ENCODE measurements around the gene CAPN12. TPM values are rescaled to one million over a fixed set of nuclear protein-coding genes. Genes with fewer than 3 reads are reported as not detected.

Gene CAPN12
- total RNA-seq, 2 experiments from 2014 or later, result 1.2 to 2.6 TPM

DNA sequence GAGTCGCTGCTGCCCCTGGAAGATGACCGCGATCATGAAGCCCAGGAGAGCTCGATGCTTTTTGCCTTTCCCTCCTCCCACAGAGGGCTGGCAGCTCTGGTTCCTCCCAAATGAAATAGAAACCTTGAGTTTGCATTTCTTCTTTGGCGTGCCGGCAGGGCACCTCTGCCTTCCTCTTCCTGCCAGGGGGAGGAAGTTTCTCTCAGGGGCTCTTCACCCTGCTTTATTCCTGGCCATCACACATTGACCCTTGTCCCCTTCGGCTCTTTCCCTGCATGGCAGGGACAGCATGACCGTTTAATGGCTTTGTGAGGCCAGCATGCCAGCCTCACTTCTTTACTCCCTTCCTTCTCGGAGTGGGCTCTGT lies 49.0 kb downstream of the CAPN12 start:
- no peak for DNase-seq (ENCODE audit: low spot score)
- TF ChIP-seq, protein P1, sequence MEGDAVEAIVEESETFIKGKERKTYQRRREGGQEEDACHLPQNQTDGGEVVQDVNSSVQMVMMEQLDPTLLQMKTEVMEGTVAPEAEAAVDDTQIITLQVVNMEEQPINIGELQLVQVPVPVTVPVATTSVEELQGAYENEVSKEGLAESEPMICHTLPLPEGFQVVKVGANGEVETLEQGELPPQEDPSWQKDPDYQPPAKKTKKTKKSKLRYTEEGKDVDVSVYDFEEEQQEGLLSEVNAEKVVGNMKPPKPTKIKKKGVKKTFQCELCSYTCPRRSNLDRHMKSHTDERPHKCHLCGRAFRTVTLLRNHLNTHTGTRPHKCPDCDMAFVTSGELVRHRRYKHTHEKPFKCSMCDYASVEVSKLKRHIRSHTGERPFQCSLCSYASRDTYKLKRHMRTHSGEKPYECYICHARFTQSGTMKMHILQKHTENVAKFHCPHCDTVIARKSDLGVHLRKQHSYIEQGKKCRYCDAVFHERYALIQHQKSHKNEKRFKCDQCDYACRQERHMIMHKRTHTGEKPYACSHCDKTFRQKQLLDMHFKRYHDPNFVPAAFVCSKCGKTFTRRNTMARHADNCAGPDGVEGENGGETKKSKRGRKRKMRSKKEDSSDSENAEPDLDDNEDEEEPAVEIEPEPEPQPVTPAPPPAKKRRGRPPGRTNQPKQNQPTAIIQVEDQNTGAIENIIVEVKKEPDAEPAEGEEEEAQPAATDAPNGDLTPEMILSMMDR (conservative IDR thresholded peaks at IDR 0.05; ENCODE audit: low read length), result no peak
- no peak for TF ChIP-seq EZH2phosphoT487 (IDR thresholded peaks at IDR 0.05; ENCODE audit: borderline replicate concordance, low read depth, low read length)
- ChIA-PET POLR2A (no interaction called here), CTCF (ENCODE audit: unreplicated experiment) (no interaction called here)
- peaks cover 4% of the 10 kb centered on the region; the same call in 1 of the 2 replicates for H3K36me3 ChIP-seq (ENCODE audit: insufficient read depth, low read length)
- H3K4me2 ChIP-seq (ENCODE audit: low read length), result no peak overlapping the region
- H3K79me2 ChIP-seq (ENCODE audit: insufficient read depth, low read depth, low read length), result no peaks in the 10 kb centered on the region
- H3K4me3 ChIP-seq (ENCODE audit: low read depth, low read length, poor library complexity, severe bottlenecking), result no peak overlapping the region
- H2AFZ ChIP-seq (ENCODE audit: low read length), result no peak overlapping the region
- intact Hi-C loops (cut with micrococcal nuclease; ENCODE audit: unreplicated experiment), result no loop called here
- H4K20me1 ChIP-seq (ENCODE audit: insufficient read depth, low read length), result no peaks in the 10 kb centered on the region
- no peaks in the 10 kb centered on the region for H3K9me3 ChIP-seq (ENCODE audit: low read length)
- peaks cover 6% of the 10 kb centered on the region for H3K4me1 ChIP-seq (ENCODE audit: insufficient read depth, low read length, poor library complexity, severe bottlenecking)
- BruUV-seq (replicated peaks), result no TSS peak
- no peak overlapping the region for H3K27ac ChIP-seq (ENCODE audit: low read depth, low read length, poor library complexity, severe bottlenecking)
- no peaks in the 10 kb centered on the region for H3K9me2 ChIP-seq (ENCODE audit: insufficient read depth, low read length)

DNA sequence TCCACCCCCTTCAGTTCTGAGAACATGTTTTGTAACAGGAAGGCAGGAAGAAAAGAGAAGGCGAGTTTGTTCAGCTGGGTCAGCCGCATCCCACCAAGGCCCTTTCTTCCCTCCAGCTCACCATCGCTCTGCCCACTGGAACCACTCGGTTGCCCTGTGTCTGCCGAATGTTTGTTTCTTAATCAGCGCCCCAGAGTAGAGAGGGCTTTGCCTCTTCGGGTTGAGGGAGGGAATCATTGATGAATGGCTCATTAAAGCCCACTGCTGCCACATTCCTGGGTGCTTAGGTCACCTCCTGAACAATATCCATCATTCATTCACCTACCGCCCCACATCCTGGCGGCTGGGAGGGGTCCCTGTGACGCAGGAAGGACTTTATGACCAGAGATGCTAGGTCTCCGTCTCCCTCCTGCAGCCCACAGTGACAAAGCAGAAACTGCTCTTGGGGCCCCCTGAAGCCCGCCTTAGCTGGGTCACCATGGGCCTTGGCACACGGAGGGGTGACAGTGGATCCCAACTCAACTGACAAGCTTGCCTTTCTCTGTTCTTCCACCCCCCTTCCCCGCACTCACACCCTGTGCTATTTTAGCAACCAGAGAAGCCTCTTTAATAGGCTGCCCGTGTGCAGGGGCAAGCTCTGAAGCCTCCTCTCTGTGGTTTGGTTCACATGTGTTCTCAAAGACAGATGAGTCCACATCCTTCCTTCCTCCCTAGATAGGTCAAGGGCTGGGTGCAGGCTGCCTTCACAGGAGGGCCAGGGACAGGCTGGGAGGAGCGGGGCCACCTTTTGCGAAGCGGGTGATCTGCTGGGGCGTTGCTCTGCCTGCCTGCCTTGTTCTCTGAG lies 50.7 kb downstream of the CAPN12 start:
- ChIA-PET POLR2A (interaction anchor here (0.6 kb wide), 1 partner anchor 30 kb away, joined by 4 read pairs; no protein-coding TSS in a partner anchor), CTCF (ENCODE audit: unreplicated experiment) (no interaction called here)
- Histone ChIP-seq H3K4me2 (ENCODE audit: low read length) (no peak overlapping the region), H3K27ac (ENCODE audit: low read depth, low read length, poor library complexity, severe bottlenecking) (no peak overlapping the region), H2AFZ (ENCODE audit: low read length) (no peak overlapping the region), H3K9me2 (ENCODE audit: insufficient read depth, low read length) (no peaks in the 10 kb centered on the region), H4K20me1 (ENCODE audit: insufficient read depth, low read length) (0 out of 2 replicates have a peak, but pooled peaks cover 3% of the 10 kb centered on the region), H3K79me2 (ENCODE audit: insufficient read depth, low read depth, low read length) (no peaks in the 10 kb centered on the region; the same call in 1 of the 2 replicates), H3K4me3 (ENCODE audit: low read depth, low read length, poor library complexity, severe bottlenecking) (no peak overlapping the region), H3K9me3 (ENCODE audit: low read length) (no peaks in the 10 kb centered on the region), H3K36me3 (ENCODE audit: insufficient read depth, low read length) (no peaks in the 10 kb centered on the region; the same call in 1 of the 2 replicates), H3K4me1 (ENCODE audit: insufficient read depth, low read length, poor library complexity, severe bottlenecking) (peaks cover 9% of the 10 kb centered on the region)
- intact Hi-C loops (cut with micrococcal nuclease; ENCODE audit: unreplicated experiment), result no loop called here
- BruUV-seq (replicated peaks), result no TSS peak
- DNase-seq (ENCODE audit: low spot score), result peak; percentile 9
- TF ChIP-seq EZH2phosphoT487 (IDR thresholded peaks at IDR 0.05; ENCODE audit: borderline replicate concordance, low read depth, low read length), result no peak
- TF ChIP-seq, protein P1 (conservative IDR thresholded peaks at IDR 0.05; ENCODE audit: low read length), result no peak
